HG03159 (cell line): ENCODE results near the gene MYO9B.

Experiments used
- ATAC-seq: cut with Tn5 transposase; IDR thresholded peaks from one replicate; pipeline ENCODE4 v1.9.1; 2021; ENCODE audit warnings: mild to moderate bottlenecking, moderate library complexity; ENCODE audit not compliant: unreplicated experiment

The MYO9B gene

GRCh38 chr19:17236811-17237543 lies 161.4 kb downstream of the MYO9B start:
- ATAC-seq = no peak

GRCh38 chr19:17237747-17238706 lies 162.4 kb downstream of the MYO9B start:
- no peak for ATAC-seq

GRCh38 chr19:17240062-17240752 lies 164.6 kb downstream of the MYO9B start:
- ATAC-seq = no peak

- ATAC-seq = no peak
Observed at GRCh38 chr19:17240826-17241399, 165.3 kb downstream of the MYO9B start.

- no peak for ATAC-seq
Observed at GRCh38 chr19:17242431-17243208, 167.0 kb downstream of the MYO9B start.

GRCh38 chr19:17243211-17243829 lies 167.7 kb downstream of the MYO9B start:
- no peak for ATAC-seq

GRCh38 chr19:17243830-17244617 lies 168.4 kb downstream of the MYO9B start:
- no peak for ATAC-seq

GRCh38 chr19:17244618-17245534 lies 169.3 kb downstream of the MYO9B start:
- no peak for ATAC-seq

GRCh38 chr19:17245535-17245984 lies 170.0 kb downstream of the MYO9B start, which contains the start of gene NR2F6:
TSS of gene NR2F6 (minus strand) at chr19:17245919. CDS start at chr19:17245220, 699 bp downstream.
- no peak for ATAC-seq

GRCh38 chr19:17246681-17247425 lies 171.3 kb downstream of the MYO9B start:
- ATAC-seq = no peak

- ATAC-seq = no peak
Observed at GRCh38 chr19:17248011-17248776, 172.6 kb downstream of the MYO9B start.

- no peak for ATAC-seq
Observed at GRCh38 chr19:17249887-17250548, 174.4 kb downstream of the MYO9B start.

GRCh38 chr19:17254636-17255035 lies 179.1 kb downstream of the MYO9B start:
- ATAC-seq = no peak

GRCh38 chr19:17255150-17255621 lies 179.6 kb downstream of the MYO9B start:
- ATAC-seq = no peak

GRCh38 chr19:17256130-17256529 lies 180.6 kb downstream of the MYO9B start:
- ATAC-seq = no peak
